ENCODE measurements around the gene SLC25A25.

The SLC25A25 gene

DNA sequence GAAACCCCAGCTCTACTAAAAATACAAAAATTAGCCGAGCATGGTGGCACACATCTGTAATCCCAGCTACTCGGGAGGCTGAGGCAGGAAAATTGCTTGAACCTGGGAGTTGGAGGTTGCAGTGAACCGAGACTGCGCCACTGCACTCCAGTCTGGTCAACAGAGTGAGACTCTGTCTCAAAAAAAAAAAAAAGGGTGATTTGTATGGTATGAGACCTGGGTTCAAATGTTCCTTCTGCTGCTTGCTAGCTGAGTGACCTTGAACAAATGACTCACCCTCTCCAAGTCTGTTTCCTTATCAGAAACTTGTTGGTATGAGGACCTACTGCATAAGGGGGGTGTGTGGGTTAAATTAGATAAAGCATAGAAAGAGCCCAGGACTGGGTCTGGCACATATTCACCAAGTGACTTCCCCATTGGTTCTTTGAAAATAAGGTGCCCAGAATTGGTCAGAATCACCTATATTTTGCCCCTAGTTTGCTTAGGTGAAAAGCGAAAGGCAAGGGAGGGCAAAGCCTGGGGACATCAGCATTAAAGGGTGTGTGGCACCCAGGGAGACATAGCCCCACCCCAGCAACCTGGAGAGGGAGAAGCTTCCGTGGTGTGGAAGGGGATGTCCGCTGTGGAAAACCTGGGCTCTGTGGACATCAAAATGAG lies 9.9 kb downstream of the SLC25A25 start:
- DNase-seq: no peak

- DNase-seq: no peak
These were observed 10.7 kb downstream of the SLC25A25 start for GRCh38 chr9:128078504-128079434.

DNA sequence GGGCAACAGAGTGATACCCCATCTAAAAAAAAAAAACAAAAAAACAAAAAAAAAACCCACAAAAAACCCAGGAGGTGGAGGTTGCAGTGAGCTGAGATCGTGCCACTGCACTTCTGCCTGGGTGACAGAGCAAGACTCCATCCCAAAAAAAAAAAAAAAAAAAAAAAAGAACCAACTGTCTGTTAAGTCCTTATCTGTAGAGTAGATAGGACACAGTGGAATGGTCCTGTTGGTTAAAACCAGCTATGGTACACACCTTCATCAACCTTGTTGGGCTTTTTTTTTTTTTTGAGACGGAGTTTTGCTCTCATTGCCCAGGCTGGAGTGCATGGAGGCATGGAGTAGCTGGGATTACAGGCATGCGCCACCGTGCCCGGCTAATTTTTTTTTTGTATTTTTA lies 12.2 kb downstream of the SLC25A25 start:
- no peak for DNase-seq

DNA sequence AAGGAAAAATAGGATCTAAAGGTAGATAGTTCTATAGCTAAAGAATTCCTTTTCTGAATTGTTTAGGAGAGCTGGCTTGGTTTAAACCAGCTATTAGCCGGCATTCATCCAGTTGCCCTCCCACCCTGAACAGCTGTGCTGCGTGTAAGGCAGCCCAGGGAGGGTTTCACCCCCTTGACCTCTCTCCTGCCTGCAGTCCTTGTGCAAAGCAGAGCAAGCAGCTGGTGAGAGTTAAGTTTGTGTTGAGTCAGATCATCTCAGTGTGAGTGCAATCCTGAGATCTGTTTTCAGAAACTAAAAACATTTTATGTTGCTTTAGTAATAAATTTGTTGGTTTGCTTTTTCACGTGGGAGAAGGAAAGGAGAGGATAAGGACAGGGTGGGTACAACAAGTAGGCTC lies 13.0 kb downstream of the SLC25A25 start:
- no peak for DNase-seq

- DNase-seq: no peak
These were observed 14.1 kb downstream of the SLC25A25 start for GRCh38 chr9:128082151-128082550.

- no peak for DNase-seq
These were observed 16.7 kb downstream of the SLC25A25 start for GRCh38 chr9:128084746-128085145.

DNA sequence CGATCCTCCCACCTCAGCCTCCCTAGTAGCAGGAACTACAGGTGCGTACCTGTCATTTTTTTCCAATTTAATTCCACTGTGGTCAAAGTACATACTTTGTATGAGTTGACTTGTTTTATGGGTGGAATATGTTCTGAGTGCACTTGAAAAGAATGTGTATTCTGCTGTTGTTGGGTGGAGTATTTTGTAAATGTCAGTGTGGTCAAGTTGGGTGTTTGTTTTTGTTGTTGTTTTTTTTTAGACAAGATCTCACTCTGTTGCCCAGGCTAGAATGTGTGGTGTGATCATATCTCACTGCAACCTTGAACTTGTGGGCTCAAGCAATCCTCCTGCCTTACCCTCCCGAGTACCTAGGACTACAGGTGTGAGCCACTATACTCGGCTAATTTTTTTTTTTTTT lies 17.9 kb downstream of the SLC25A25 start:
- DNase-seq: no peak

DNA sequence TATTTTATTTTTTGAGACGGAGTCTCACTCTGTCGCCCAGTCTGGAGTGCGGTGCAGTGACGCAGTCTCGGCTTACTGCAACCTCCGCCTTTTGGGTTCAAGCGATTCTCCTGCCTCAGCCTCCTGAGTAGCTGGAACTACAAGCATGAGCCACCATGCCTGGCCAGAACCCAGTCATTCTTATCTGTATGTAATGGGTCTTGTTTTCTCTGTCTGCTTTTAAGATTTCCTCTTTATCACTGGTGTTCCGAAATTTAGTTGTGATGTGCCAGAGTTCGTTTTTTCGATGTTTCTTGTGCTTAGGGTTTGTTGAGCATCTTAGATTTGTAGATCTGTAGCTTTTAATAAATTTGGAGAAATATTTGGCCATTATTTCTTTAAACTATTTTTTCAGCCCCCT lies 19.2 kb downstream of the SLC25A25 start:
- DNase-seq: no peak

GRCh38 chr9:128088253-128088945 lies 20.4 kb downstream of the SLC25A25 start:
- peak; percentile 51 for DNase-seq

GRCh38 chr9:128089299-128089698 lies 21.3 kb downstream of the SLC25A25 start:
- no peak for DNase-seq

GRCh38 chr9:128091144-128091543 lies 23.1 kb downstream of the SLC25A25 start:
- DNase-seq: no peak

DNA sequence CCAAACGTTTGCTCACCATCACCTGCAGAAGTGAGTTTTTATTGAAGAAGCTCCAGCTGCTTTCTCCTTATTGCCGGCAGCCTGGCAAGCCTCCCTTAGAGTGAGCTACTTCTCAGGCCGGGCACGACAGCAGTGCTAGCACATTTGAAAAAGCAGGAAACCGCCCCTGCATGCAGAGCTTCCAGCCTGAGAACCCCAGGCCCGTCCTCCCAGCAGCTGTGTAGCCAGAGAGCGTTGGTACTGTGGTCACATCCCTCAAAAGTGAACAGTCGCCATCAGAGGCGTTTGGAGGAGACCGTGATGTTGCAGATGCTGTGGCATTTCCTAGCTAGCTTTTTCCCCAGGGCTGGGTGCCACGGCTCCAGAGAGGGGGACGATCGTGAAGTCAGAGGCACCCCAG lies 23.5 kb downstream of the SLC25A25 start:
- DNase-seq: no peak

GRCh38 chr9:128092199-128092977 lies 24.4 kb downstream of the SLC25A25 start:
- DNase-seq: no peak

GRCh38 chr9:128093011-128093410 lies 25.0 kb downstream of the SLC25A25 start:
- no peak for DNase-seq

GRCh38 chr9:128094166-128094949 lies 26.3 kb downstream of the SLC25A25 start:
- DNase-seq: peak; percentile 92

DNA sequence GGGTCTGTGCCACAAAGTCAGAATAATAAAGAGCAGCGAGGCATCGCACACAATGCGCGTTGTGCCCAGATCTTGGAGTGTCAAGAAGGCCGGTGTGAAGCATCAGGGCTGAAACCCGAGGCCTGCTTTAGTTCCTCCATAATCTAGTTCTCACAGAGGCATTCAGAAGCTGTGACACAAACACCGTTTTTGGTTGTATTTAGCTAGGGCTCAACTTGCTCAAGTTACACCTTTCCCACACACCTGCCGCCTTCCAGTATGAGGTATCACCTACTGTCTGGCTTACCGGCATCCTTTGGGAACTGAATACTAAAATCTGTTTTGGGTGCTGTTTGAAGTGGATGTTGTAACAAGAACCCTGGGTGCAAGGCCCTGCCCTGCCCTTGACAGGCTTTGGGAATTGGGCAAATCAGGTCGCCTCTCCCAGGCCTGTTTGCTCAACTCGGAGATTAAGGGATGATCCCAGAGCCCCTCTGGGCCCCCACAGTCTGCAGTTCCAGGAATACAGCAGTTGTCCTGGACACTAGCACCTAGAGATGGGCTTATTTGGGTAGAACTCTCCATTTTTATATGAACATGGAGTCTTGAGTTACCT lies 27.0 kb downstream of the SLC25A25 start:
- DNase-seq: peak; percentile 58

DNA sequence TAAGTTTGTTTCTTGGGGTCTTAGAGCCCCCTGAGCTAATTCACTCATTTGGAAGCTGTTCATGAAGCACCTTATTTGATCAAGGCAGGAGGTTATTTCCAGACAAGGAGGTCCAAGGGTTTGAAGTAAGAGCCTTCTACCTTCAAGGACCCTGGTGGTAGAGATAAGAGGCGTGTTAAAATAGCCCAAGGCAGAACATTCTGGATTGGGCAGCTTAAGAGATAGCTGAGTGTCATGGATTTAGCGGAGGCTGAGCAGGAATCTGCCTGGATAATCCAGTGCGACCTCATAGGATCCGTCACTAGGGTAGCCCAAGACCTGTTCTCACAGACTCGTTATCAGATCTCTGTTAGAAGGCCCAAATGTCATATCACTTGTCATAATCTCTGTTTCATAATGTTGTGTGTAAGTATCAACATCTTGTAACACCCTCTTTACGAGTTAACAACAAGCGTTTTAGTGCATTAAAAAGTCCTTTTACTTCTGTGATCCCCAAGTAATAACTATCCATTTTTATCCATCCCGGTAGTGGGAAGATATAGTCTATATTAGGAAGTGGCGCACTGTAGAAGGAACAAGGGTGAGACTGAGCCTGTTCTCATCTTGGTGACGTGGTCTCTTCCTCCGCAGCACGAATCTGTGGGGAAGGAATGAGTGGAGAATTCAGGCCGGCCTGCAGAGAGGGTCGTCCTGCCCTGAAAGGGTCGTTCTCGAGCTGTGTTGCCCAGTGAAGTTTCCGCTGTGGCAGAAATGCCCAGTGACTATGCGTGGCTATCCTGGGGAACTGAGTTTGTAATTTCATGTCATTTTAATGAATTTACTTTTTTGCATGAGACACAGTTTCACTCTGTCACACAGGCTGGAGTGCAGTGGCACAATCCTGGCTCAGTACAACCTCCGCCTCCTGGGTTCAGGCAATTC lies 28.8 kb downstream of the SLC25A25 start:
- DNase-seq: no peak

- no peak for DNase-seq
These were observed 29.7 kb downstream of the SLC25A25 start for GRCh38 chr9:128097543-128098296.
